ENCODE results near the gene APBB3.
A peak's percentile ranks its signal among the peaks of the same experiment; 100 is the strongest.

The APBB3 gene

DNA sequence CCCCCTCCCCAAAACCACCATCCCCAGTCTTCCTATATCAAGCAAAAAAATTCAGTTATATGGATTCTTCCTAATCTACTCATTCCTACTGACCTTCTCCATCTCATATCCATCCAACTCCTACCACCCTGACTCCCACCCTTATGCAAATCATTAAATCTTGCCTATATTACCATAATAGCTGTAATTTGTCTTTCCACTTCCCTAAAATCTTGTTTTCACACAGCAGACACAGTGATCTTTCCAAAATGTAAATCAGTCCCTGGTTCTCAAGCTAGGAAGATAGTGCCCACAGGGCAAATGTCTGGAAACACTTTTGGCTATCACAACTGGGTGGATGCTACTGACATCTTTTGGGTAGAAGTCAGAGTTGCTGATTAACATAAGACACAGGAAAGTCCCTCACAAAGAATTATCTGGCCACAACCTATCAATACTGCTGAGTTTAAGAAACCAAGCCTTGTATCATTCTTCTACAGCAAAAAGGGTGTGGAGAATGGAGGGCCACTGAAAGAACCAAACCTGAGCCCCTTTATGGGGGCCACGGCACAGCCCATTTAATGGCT is 8.6 kb downstream of the APBB3 start:
- no peak for DNase-seq (ENCODE audit: low read depth in 2 of 2)

DNA sequence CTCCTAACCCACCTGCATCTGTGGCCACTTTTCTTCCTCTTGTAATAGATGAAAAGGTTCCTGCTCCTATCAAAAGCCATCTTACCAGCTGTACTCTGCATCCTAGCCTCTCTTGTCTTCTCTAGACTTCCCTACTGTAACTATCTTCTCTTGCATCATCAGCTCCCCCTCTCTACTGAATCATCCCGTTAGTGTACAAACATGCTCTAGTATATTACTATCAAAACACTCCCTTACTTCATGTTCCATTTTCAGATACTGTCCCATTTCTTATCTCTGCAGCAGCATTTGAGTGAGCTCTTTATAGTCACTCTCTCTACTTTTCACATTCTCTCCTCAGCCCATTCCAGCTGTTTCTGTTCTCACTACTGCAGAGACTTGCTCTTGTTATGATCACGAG is 9.9 kb downstream of the APBB3 start:
- no peak for DNase-seq (ENCODE audit: low read depth in 2 of 2)

DNA sequence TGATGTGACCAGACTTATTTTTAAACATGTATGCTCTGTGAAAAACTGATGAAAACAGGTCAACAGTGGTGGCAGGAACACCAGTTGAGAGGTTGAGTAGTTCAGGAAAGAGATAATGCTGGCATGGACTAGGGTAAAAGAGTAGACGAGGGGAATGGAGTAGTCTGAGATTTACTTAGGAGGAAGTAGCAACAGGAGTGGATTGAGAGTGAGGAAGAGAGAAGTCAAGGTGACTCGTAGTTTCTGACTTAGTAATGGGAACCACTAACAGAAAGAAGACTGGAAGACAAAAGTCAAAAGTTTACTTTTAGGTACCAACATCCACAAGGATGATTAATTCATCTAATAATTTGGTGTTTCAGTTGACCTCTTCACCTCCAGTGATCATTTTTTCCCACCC is 10.7 kb downstream of the APBB3 start:
- no peak for DNase-seq (ENCODE audit: low read depth in 2 of 2)

DNA sequence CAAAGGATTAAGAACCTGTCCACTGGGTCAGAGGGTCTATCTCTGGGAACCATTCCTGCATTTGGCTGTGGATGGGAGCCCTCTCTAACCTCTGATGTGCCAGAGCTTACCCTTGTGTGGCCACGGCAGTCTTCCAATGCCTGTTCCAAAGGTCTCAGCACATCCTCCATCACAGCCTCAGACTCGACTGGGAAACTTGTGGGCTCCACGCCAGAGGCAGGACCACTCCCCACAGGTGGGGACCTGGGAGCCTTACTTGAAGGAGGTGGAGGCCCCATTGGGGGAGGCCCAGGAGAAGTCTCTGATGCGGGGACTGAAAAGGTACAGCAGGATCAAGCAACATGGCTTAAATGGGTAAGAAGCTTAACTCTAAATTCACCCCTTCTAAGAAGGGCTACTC is 12.5 kb downstream of the APBB3 start:
- no peak for DNase-seq (ENCODE audit: low read depth in 2 of 2)

DNA sequence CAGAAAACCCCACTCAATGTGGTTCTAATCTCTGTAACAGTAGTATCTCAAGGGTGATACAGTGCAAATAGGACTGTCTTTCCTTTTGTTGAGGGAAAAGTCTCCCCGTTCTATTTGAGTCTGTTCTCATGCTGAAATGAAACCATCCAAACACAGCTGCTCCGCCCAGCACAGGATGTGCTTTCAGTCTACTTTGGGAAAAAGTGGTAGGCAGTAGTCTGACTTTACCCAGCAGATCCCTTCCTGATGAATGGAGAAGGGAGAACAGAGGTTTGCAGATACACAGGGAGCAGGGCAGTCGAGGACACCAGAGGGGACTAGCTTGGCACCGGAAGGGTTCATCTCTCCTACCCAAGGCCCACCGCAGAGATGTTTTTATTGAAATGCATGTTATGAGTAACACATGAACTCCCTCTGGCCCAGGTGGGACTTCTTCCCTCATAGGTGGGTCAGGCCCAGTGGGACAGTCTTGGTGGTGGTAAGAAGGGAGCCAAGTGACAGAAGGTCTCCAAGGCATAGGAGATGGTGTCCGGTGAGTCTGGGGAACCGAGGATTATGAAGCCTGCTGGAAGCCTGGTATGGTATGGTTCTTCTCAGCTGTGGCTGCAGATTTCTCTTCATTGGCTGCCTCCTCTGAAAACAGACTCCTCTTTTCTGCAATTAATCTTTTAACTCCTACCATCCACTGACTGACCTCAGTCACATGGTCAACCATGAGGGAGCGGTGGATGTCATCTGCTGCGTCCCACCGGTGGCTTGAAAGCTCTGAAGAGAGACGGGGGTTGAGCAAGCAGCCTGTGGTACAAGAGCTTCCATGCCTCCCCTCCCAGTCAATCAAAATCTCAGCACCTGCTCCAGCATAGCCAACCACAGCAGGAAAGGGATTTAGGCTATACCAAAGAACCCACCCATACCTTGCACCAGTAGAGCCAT is 14.0 kb downstream of the APBB3 start:
- DNase-seq (ENCODE audit: low read depth in 2 of 2), result no peak

DNA sequence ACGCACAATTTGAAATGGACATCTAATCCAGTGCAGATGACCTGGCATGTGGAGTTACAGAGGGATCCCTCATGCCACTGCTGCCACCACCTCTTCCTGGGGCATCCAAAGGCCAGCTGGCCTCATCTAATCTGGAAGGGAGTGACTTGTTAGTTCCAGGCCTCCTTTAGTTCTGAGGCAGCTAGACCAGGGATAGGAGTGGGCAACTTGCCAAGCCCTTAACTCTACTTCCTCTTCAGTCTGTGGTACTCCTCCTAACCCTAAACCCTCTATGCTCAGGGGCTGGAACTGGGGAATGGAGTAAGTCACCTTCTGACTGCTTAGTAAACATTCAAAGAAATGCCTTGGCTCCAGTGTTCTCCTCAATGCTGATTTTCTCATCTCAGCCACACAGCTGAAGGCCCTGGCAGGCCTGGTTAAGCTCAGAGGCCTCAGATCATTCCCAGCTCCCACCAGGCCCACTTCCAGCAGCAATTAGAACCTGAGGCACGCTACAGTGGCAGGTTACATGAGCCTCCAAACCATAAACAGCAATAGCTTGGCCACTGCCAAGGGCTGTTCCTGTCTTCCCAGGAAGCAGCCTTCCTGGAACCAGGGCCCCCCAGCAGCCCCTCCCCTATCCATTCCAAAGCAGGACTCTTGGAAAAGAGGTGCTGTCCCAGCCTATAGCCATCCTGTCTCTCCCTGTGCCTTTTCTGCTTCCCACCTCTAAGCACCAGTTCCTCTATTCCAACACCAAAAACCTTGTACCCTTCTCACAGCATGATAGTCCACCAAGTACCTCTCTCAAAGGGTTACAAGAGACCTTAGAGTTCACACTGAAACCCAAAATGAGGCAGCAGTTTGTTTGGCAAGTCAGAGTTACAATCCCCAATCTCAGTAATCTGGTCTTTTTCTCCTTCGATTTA is 14.9 kb downstream of the APBB3 start:
- no peak for DNase-seq (ENCODE audit: low read depth in 2 of 2)

DNA sequence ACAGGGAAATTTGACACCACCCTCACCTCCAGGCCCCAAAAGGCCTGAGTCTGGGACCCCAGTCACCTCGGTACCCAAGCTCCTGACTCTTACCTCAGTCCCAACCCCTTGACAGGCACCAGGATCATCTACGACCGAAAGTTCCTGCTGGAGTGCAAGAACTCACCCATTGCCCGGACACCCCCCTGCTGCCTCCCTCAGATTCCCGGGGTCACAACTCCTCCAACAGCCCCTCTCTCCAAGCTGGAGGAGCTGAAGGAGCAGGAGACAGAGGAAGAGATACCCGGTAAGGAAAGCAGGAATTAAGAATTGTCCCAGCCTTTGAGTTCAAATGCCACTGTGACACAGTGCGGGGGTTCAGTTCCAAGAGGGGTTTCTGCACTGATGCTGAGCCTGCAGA is 15.6 kb downstream of the APBB3 start:
- no peak for DNase-seq (ENCODE audit: low read depth in 2 of 2)

DNA sequence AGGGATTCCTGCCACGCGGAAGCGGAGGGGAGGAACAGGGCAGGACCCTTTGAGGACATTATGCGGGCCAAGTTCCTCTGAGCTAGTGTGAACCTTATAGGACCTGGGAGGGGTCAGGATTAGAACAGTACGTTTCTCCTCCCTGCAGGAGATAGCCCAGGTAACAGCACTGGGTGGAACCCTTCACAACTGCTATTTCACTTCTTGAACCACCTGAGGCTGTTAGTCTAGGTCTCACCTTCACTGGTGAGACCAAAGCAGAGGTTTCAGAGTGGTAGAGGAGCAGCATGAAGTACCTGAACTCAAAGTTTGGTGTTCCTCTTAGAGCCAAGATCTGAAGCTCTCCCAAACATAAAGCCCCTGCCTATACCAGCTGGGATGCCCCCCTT is 16.1 kb downstream of the APBB3 start:
- DNase-seq (ENCODE audit: low read depth in 2 of 2), result no peak

DNA sequence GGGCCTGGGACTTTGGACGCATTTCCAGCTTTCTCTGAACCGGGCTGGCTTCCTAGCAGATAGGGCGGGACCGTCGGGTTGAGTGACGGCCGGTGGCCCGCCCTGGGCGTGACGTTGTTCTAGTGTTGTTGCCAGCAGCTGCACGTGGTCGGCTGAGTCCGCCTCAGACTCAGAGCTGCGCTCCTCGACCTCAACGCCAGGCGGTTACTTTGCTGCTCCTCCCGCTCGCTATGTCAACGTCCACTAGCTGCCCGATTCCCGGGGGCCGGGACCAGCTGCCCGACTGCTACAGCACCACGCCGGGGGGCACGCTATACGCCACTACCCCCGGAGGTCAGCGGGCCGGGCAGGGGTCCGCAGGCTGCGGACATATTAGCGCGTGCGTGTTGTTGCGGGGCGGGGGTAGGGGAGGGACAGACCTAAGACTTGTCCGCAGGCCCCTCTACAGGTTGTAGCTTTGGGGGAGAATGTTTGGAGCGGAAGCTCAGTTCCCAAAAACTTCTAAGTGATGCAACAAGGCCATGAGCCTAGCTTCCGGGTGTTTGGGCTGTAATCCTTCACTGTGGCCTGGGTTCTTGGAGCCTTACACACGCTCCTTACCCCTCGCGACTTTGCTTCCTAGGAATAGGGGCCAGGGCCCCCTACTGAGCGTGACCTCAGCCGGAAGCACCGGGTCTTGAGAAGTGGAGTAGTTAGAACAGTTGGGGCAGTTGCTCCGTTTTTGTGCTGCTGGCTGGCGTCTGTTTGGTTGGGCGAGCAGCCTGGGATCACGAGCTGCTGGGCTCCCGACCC is 16.7 kb downstream of the APBB3 start, which contains the start of gene EIF4EBP3:
Gene EIF4EBP3 (plus strand): TSS at position 155 of the 792 bp plus-strand sequence. CDS start 76 bp downstream, at position 231.
- peak; percentile 81 to 82 for DNase-seq (ENCODE audit: low read depth in 2 of 2)

DNA sequence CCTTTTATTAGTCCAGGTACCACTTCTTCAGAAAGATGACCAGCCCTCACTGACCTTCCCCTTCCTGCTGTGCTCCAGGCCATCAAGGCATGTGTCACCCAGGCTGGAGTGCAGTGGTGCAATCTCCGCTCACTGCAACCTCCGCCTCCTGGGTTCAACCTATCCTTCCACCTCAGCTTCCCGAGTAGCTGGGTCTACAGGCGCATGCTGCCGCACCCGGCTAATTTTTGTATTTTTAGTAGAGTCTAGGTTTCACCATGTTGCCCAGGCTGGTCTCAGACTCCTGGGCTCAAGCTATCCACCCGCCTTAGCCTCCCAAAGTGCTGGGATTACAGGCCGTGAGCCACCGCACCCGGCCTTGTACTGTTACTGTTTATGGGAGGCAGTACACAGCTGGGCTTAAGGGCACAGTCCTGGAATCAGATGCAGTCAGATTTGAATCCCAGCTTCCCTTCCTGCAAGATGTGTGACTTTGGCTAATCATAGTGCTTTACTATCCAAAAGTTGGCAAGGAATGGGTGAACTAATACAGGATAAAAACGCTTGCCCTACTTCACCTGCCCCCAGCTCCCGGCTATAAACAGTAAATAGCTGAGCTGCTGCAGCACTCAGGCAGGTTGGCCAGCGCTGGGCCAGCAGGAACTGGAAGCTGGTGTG is 17.4 kb downstream of the APBB3 start:
- no peak for DNase-seq (ENCODE audit: low read depth in 2 of 2)

DNA sequence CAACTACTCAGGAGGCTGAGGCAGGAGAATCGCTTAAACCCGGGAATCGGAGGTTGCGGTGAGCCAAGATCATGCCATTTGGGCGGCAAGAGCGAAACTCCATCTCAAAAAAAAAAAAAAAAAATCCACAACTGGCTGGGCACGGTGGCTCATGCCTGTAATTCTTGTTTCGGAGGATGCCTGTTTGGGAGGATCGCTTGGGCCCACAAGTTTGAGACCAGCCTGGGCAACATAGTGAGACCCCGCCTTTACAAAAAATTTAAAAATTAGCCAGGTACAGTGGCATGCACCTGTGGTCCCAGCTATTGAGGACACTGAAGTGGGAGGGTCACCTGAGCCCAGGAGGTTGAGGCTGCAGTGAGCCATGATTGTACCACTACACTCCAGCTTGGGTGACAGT is 18.8 kb downstream of the APBB3 start:
- DNase-seq (ENCODE audit: low read depth in 2 of 2), result no peak

DNA sequence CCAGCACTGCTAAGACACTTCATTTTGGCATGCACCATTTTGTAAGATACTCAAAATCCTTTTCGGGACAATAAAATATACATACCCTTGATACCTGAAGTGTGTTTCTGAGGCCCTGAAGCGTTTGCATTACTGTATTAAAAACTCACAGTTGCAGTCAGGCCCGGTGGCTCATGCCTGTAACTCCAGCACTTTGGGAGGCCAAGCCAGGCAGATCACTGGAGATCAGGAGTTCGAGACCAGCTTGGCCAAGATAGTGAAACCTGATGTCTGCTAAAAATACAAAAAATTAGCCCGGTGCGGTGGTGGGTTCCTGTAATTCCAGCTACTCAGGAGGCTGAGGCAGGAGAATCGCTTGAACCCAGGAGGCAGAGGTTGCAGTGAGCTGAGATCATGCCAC is 19.4 kb downstream of the APBB3 start:
- no peak for DNase-seq (ENCODE audit: low read depth in 2 of 2)

DNA sequence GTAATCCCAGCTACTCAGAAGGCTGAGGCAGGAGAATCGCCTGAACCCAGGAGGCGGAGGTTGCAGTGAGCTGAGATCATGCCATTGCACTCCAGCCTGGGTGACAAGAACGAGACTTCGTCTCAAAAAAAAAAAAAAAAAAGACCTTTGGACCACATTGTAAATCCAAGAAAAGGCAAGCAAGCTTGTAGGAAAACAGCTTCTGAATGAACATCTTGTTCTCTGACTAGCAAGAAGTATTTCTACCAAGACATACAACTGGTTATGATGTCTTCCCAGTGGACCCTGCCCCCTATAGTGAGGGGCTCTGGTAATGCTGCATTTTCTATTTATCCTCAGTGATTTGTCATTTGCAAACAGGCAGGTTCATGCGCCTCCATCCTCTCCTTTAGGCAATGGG is 21.4 kb downstream of the APBB3 start:
- DNase-seq (ENCODE audit: low read depth in 2 of 2), result no peak

DNA sequence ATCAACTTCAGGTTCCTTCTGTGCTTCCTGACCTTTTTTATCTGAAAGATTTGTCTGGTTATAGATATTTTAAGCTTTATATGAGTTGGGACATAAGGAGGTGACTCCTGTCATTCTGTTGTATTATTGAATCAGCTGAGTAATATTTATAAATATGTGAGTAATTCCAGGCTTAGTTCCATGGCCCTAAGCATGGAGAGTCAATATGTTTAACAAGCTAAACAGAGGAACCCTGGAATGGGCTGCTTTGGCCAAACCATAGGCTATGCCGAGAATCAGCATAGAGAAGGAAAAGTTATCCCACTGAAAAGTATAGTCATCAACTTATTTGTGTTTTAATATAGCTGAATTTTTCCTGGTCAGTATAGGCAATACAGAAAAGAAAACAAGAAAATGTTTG is 24.2 kb downstream of the APBB3 start:
- DNase-seq (ENCODE audit: low read depth in 2 of 2), result no peak

DNA sequence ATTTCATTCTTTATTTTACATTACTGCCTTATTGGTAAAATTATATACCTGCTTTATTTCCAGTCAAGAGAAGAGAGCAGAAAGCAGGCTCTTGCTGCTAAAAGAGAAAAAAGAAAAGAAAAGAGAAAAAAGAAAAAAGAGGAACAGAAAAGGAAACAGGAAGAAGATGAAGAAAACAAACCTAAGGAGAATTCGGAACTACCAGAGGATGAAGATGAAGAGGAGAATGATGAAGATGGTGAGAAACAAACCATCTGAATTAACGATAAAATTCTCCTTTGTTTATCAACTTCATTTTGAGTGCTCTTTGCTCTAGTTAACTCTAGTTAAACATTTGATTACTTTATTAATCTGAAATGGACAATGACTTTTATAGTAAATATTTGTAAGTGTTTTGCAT is 40.4 kb downstream of the APBB3 start:
- no peak for DNase-seq (ENCODE audit: low read depth in 2 of 2)

DNA sequence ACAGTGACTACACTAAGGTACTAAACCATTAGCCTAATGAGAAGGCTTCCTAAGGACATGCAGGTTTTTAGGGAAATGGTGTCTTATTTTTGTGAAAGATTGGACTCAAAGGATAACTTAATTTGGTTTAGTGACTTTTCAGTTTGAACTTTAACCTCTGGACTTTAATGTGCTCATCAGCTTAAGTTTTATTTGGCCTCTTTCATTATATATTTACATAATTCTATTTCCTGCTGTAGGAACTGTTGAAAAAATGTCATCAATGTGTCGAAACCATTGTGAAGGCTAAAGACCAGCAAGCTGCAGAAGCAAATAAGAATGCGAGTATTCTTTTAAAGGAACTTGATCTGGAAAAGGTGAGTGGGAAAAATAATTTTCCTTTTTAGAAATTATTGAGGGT is 51.3 kb downstream of the APBB3 start:
- no peak for DNase-seq (ENCODE audit: low read depth in 2 of 2)

DNA sequence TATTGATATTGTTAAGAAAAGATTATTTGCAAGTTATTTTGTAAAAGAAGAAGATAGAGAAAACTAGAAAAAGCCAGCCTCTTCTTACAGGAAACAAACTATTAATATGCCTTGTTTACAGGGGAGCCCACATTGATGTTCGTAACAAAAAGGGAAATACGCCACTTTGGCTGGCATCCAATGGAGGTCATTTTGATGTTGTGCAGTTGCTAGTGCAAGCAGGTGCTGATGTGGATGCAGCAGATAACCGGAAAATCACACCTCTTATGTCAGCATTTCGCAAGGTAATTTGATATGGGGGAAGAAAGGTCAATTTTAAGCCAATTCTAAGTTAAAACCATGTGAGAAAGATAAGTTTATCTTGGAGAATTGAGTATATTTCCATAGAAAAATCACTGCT is 54.5 kb downstream of the APBB3 start:
- no peak for DNase-seq (ENCODE audit: low read depth in 2 of 2)
